NCI-H1436 (cell line): Measurements from ENCODE around the gene ECT2.
A peak's percentile ranks its signal among the peaks of the same experiment; 100 is the strongest.
"Not testable (repeated sequence)": the region's sequence is repeated elsewhere in the genome, so short reads cannot be mapped to it uniquely, and the experiment has no call there.

ENCODE experiments used
- DNase-seq: peaks from one replicate; lab custom pipeline; 2025; lab: John Stamatoyannopoulos, UW

Gene ECT2

GRCh38 chr3:172750368-172751174, at the start of gene ECT2:
TSS of gene ECT2 (plus strand) at chr3:172750726. CDS start at chr3:172754531, 3,805 bp downstream.
- DNase-seq = peak; percentile 100

- no peak for DNase-seq
These were observed 49.5 kb upstream of the ECT2 start for GRCh38 chr3:172700936-172701455.

- DNase-seq = no peak
These were observed 48.8 kb upstream of the ECT2 start for GRCh38 chr3:172701751-172702150.

- no peak for DNase-seq
These were observed 48.3 kb upstream of the ECT2 start for GRCh38 chr3:172702256-172702655.

GRCh38 chr3:172702731-172703130, 47.8 kb upstream of the ECT2 start:
- DNase-seq = not testable (repeated sequence)

- no peak for DNase-seq
These were observed 46.5 kb upstream of the ECT2 start for GRCh38 chr3:172704001-172704400.

- DNase-seq = no peak
These were observed 45.4 kb upstream of the ECT2 start for GRCh38 chr3:172705170-172705569.

GRCh38 chr3:172707030-172707429, 43.5 kb upstream of the ECT2 start:
- DNase-seq = no peak

- no peak for DNase-seq
These were observed 42.6 kb upstream of the ECT2 start for GRCh38 chr3:172707967-172708366.

GRCh38 chr3:172708921-172709773, 41.4 kb upstream of the ECT2 start:
- DNase-seq = no peak

- DNase-seq = no peak
These were observed 40.5 kb upstream of the ECT2 start for GRCh38 chr3:172709774-172710663.

GRCh38 chr3:172710664-172711453, 39.7 kb upstream of the ECT2 start, which contains the start of gene NCEH1:
TSS of gene NCEH1 (minus strand) at chr3:172711067. CDS start at chr3:172710984, 83 bp downstream.
- DNase-seq = peak; percentile 89

- no peak for DNase-seq
These were observed 39.1 kb upstream of the ECT2 start for GRCh38 chr3:172711454-172711795.

- DNase-seq = no peak
These were observed 37.2 kb upstream of the ECT2 start for GRCh38 chr3:172713316-172713715.

GRCh38 chr3:172716476-172716875, 34.0 kb upstream of the ECT2 start:
- DNase-seq = no peak

GRCh38 chr3:172717493-172718088, 32.9 kb upstream of the ECT2 start:
- DNase-seq = no peak

GRCh38 chr3:172722536-172723040, 27.9 kb upstream of the ECT2 start:
- DNase-seq = not testable (repeated sequence)

- DNase-seq = no peak
These were observed 24.1 kb upstream of the ECT2 start for GRCh38 chr3:172726380-172726779.

GRCh38 chr3:172735014-172735413, 15.5 kb upstream of the ECT2 start:
- no peak for DNase-seq

- no peak for DNase-seq
These were observed 11.1 kb upstream of the ECT2 start for GRCh38 chr3:172739462-172739861.
